ENCODE results near the gene PTH2. TPM values are rescaled to one million over a fixed set of nuclear protein-coding genes. Genes with fewer than 3 reads are reported as not detected.
A peak's percentile ranks its signal among the peaks of the same experiment; 100 is the strongest.

The PTH2 gene
- total RNA-seq, 1 donor from 2014 or later = not detected

- no peaks in the 10 kb centered on the region for H3K79me2 ChIP-seq (ENCODE audit: insufficient read depth, low read length)
- TF ChIP-seq EZH2 (IDR thresholded peaks at IDR 0.05; ENCODE audit: insufficient read depth, low read length) (no peak), CTCF (IDR thresholded peaks at IDR 0.05; ENCODE audit: insufficient read depth, low read depth, low read length) (peak; percentile 67)
- H4K20me1 ChIP-seq (ENCODE audit: insufficient read depth, low read length) = no peaks in the 10 kb centered on the region
- no peaks in the 10 kb centered on the region for H3K36me3 ChIP-seq (ENCODE audit: insufficient read depth, low read length)
- Mint-ChIP-seq H3K27me3 (ENCODE audit: low read depth, unreplicated experiment) (peaks cover 38% of the 10 kb centered on the region), H3K4me3 (ENCODE audit: unreplicated experiment) (no peak overlapping the region), H3K36me3 (ENCODE audit: low read depth, unreplicated experiment) (no peaks in the 10 kb centered on the region), H3K27ac (ENCODE audit: unreplicated experiment) (no peak overlapping the region), H3K4me1 (ENCODE audit: low read depth, unreplicated experiment) (no peaks in the 10 kb centered on the region), H3K9me3 (ENCODE audit: unreplicated experiment) (no peaks in the 10 kb centered on the region)
- no peaks in the 10 kb centered on the region for H3K4me1 ChIP-seq (ENCODE audit: insufficient read depth, low read length)
- peaks cover 2% of the 10 kb centered on the region for H3K27me3 ChIP-seq (ENCODE audit: insufficient read depth, low read length)
- no peak overlapping the region for H2AFZ ChIP-seq (ENCODE audit: low read depth, low read length)
- FAIRE-seq (no peak), DNase-seq (ENCODE audit: low read depth) (peak; percentile 19)
- no peaks in the 10 kb centered on the region for H3K9me3 ChIP-seq (ENCODE audit: insufficient read depth, low read depth, low read length)
- no peak overlapping the region for H3K9ac ChIP-seq (ENCODE audit: low read length)
- no peak overlapping the region for H3K27ac ChIP-seq (ENCODE audit: low read depth, low read length)
- H3K4me3 ChIP-seq (ENCODE audit: insufficient read depth, low read depth, low read length) = no peak overlapping the region
- no peak overlapping the region for H3K4me2 ChIP-seq (ENCODE audit: low read length)
Measured at GRCh38 chr19:49391581-49392399, 31.5 kb downstream of the PTH2 start.

GRCh38 chr19:49390929-49391359 lies 32.3 kb downstream of the PTH2 start:
- no peaks in the 10 kb centered on the region for H3K9me3 Mint-ChIP-seq (ENCODE audit: unreplicated experiment)
- no peak overlapping the region for H2AFZ ChIP-seq (ENCODE audit: low read depth, low read length)
- H3K36me3 Mint-ChIP-seq (ENCODE audit: low read depth, unreplicated experiment) = no peaks in the 10 kb centered on the region
- H3K4me2 ChIP-seq (ENCODE audit: low read length) = no peak overlapping the region
- H3K4me3 Mint-ChIP-seq (ENCODE audit: unreplicated experiment) = no peak overlapping the region
- FAIRE-seq (no peak), DNase-seq (ENCODE audit: low read depth) (no peak)
- no peak overlapping the region for H3K27ac Mint-ChIP-seq (ENCODE audit: unreplicated experiment)
- no peak overlapping the region for H3K4me3 ChIP-seq (ENCODE audit: insufficient read depth, low read depth, low read length)
- H3K9ac ChIP-seq (ENCODE audit: low read length) = no peak overlapping the region
- no peak for TF ChIP-seq EZH2 (IDR thresholded peaks at IDR 0.05; ENCODE audit: insufficient read depth, low read length)
- no peak for TF ChIP-seq CTCF (IDR thresholded peaks at IDR 0.05; ENCODE audit: insufficient read depth, low read depth, low read length)
- H3K79me2 ChIP-seq (ENCODE audit: insufficient read depth, low read length) = no peaks in the 10 kb centered on the region
- H3K27ac ChIP-seq (ENCODE audit: low read depth, low read length) = no peak overlapping the region
- no peaks in the 10 kb centered on the region for H3K9me3 ChIP-seq (ENCODE audit: insufficient read depth, low read depth, low read length)
- peaks cover 2% of the 10 kb centered on the region for H3K27me3 ChIP-seq (ENCODE audit: insufficient read depth, low read length)
- no peaks in the 10 kb centered on the region for H4K20me1 ChIP-seq (ENCODE audit: insufficient read depth, low read length)
- peaks cover 35% of the 10 kb centered on the region for H3K27me3 Mint-ChIP-seq (ENCODE audit: low read depth, unreplicated experiment)
- no peaks in the 10 kb centered on the region for H3K4me1 ChIP-seq (ENCODE audit: insufficient read depth, low read length)
- H3K4me1 Mint-ChIP-seq (ENCODE audit: low read depth, unreplicated experiment) = no peaks in the 10 kb centered on the region
- no peaks in the 10 kb centered on the region for H3K36me3 ChIP-seq (ENCODE audit: insufficient read depth, low read length)
